ENCODE measurements around the gene ZBTB42. TPM values are rescaled to one million over a fixed set of nuclear protein-coding genes. Genes with fewer than 3 reads are reported as not detected.

The ZBTB42 gene
- total RNA-seq, 4 donors from 2014 or later, result 5.9 to 24.3 (median 11.7) TPM

DNA sequence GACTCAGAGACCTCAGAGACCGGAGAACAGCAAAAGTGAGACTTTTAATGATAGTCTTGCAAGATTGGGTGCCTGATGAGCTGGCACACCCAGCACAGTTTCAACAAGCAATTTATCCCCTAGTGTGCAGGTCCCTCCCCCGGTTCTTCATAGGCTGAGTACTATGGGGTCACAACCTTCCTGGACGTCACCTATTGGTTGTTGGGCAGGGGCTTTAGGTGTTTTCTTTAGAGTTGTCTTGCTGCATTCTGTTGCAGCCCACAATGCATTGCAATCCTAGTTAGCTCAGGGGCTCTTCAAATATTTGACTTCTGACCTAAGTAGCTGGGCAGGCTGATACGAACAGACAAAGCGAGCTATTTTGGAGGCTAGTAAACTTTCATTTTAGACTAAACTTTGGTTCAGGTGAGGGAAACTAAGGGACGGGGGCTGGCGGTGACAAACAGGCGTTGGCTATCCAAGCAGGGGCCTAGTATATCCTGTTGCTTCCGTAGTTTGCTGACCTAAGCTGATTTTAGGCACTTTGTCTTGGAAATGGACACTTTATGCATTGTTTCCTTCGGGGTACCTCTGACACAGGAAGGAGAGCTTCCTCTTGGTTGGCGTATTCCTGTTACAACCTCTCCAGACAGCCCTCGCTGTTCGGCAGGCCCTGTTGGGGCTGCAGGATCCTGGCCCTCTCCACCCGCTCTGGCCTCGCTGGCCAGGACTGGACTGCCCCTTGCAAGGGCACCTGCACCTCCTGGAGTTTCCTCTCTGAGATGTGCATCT, 33.9 kb upstream of the ZBTB42 start:
- TF ChIP-seq POLR2A (IDR thresholded peaks at IDR 0.05) (no peak), POLR2AphosphoS5 (IDR thresholded peaks at IDR 0.05) (no peak), CTCF (IDR thresholded peaks at IDR 0.05) (no peak), EP300 (IDR thresholded peaks at IDR 0.05; ENCODE audit: low read depth) (no peak)
- H3K27me3 ChIP-seq, result no peaks in the 10 kb centered on the region
- H3K9me3 ChIP-seq, result no peaks in the 10 kb centered on the region
- H3K4me3 ChIP-seq, result no peak overlapping the region
- H3K4me1 ChIP-seq, result peaks cover 0 to 10% (median 7%) of the 10 kb centered on the region in 4 donors
- no peak overlapping the region for H3K27ac ChIP-seq
- H3K36me3 ChIP-seq, result peaks cover 0 to 4% (median 2%) of the 10 kb centered on the region in 4 donors
- intact Hi-C loops (cut with DNase I; ENCODE audit: low total_unique reads), result loop anchor here (5.0 kb wide), 1 partner anchor 60 kb away; no protein-coding TSS in a partner anchor
- DNase-seq, result no peak
- in situ Hi-C loops (cut with MboI; ENCODE audit: low pct_ligation_motif_present in 1 of 4, low pct_unique_long_range_greater_than_20kb in 1 of 4, low sequenced_read_pairs in 3 of 4), result loop anchor here (5.0 to 10.0 kb wide), 2 partner anchors 55 to 58 kb away; no protein-coding TSS in a partner anchor
- 92 to 93% methylated on average over 5 to 15 of the region's 15 CpGs for WGBS, 2 donors (ENCODE audit: low coverage in 1 of 2)

DNA sequence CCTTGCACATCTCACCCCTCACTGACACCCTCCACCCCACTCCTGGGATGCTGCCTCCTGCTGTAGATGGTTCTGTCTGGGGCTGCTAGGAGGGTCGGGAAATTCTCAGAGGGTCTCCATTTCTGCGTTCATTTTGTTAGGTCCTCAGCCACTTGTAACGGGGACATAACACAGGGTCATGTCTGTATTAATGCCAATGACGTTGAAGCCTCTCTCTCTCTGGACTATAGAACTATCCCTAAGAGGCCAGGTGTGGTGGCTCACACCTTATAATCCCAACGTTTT, 33.3 kb upstream of the ZBTB42 start:
- intact Hi-C loops (cut with DNase I; ENCODE audit: low total_unique reads) (loop anchor here (5.0 kb wide), 1 partner anchor 60 kb away; no protein-coding TSS in a partner anchor), in situ Hi-C loops (cut with MboI; ENCODE audit: low pct_ligation_motif_present in 1 of 4, low pct_unique_long_range_greater_than_20kb in 1 of 4, low sequenced_read_pairs in 3 of 4) (loop anchor here (5.0 to 10.0 kb wide), 2 partner anchors 55 to 57 kb away; no protein-coding TSS in a partner anchor)
- H3K4me3 ChIP-seq, result no peak overlapping the region
- H3K36me3 ChIP-seq, result peaks cover 0 to 9% (median 4%) of the 10 kb centered on the region in 4 donors
- no peaks in the 10 kb centered on the region for H3K9me3 ChIP-seq
- H3K27me3 ChIP-seq, result no peaks in the 10 kb centered on the region
- TF ChIP-seq EP300 (IDR thresholded peaks at IDR 0.05; ENCODE audit: low read depth), result no peak
- no peak for TF ChIP-seq POLR2AphosphoS5 (IDR thresholded peaks at IDR 0.05)
- TF ChIP-seq CTCF (IDR thresholded peaks at IDR 0.05), result no peak
- TF ChIP-seq POLR2A (IDR thresholded peaks at IDR 0.05), result no peak
- 80% methylated on average over 5 of the region's 5 CpGs; no CpG with 5 or more reads in 1 of the 2 donors for WGBS, 2 donors (ENCODE audit: low coverage in 1 of 2)
- H3K27ac ChIP-seq, result no peak overlapping the region
- DNase-seq, result no peak
- H3K4me1 ChIP-seq, result peaks cover 0 to 10% (median 7%) of the 10 kb centered on the region in 4 donors

DNA sequence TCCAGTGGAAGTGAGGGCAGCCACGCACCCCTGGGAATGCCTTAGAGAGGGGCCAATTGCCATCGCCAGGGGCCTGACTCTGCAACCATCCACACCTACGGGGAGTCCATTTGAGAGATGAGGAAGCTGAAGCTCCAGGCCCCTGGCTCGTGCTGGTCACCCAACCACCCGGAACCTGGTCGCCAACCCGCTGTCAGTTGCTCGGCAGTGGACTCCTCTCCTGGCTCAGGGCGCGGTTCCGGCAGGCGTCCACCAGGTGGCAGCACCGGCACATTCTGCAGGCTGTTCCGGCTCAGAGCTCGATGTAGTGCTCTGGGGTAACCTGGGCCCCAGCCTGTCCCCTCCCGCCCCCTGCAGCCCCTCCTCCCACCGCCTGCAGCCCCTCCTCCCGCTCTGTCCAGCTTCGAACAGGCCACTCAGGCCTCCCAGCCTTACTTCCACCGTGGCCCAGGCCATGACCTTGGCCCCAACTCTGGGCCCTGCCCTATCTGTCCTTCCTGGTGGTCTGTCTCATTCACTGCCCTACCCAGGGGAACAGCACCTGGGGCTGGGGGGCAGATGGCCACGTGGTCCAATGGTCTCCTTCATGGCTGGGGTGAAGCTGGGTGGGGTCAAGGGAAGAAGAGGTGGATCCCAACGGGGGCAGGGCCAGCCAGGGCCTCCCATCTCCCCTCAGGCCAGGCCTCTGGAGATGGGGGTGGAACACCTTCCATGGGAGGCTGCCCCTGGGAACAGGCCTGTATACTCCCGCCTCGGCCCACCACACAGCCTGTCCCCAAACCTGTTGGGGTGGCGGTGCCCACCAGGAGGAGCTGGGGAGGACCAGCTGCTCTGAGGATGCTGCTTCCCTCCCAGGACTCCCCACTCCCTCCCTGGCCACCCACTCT, 32.2 kb upstream of the ZBTB42 start:
- Histone ChIP-seq H3K9me3 (no peaks in the 10 kb centered on the region), H3K27ac (peak overlapping the region in 3 of 4 donors; percentile 18 to 36 (median 19)), H3K27me3 (no peaks in the 10 kb centered on the region), H3K36me3 (peaks cover 0 to 14% (median 4%) of the 10 kb centered on the region in 4 donors), H3K4me3 (no peak overlapping the region), H3K4me1 (peaks cover 0 to 10% (median 7%) of the 10 kb centered on the region in 4 donors)
- DNase-seq, result peak; percentile 93
- 16% methylated on average over 17 of the region's 25 CpGs; no CpG with 5 or more reads in 1 of the 2 donors for WGBS, 2 donors (ENCODE audit: low coverage in 1 of 2)
- peak; percentile 83 to 97 (median 90) for TF ChIP-seq CTCF (IDR thresholded peaks at IDR 0.05)
- TF ChIP-seq EP300 (IDR thresholded peaks at IDR 0.05; ENCODE audit: low read depth), result no peak
- in situ Hi-C loops (cut with MboI; ENCODE audit: low pct_ligation_motif_present in 1 of 4, low pct_unique_long_range_greater_than_20kb in 1 of 4, low sequenced_read_pairs in 3 of 4), result loop anchor here (5.0 to 10.0 kb wide), 2 partner anchors 54 to 56 kb away; no protein-coding TSS in a partner anchor
- intact Hi-C loops (cut with DNase I; ENCODE audit: low total_unique reads), result loop anchor here (5.0 kb wide), 1 partner anchor 59 kb away; no protein-coding TSS in a partner anchor

All from transverse colon (tissue), 4 donors.